ENCODE data around the gene RSPH3. TPM values are rescaled to one million over a fixed set of nuclear protein-coding genes. Genes with fewer than 3 reads are reported as not detected.
A peak's percentile ranks its signal among the peaks of the same experiment; 100 is the strongest.
"Not testable (repeated sequence)": the region's sequence is repeated elsewhere in the genome, so short reads cannot be mapped to it uniquely, and the experiment has no call there.

RSPH3 gene
- total RNA-seq, 1 donor, result 6.4 TPM

GRCh38 chr6:158996856-158997255 is 3.1 kb downstream of the RSPH3 start:
- DNase-seq (ENCODE audit: low read depth), result no peak
- no peak for TF ChIP-seq CTCF (IDR thresholded peaks at IDR 0.05; ENCODE audit: insufficient read depth, low read length)
- H3K4me3 ChIP-seq (ENCODE audit: low read depth, low read length), result no peak overlapping the region

GRCh38 chr6:158993639-158994038 is 6.4 kb downstream of the RSPH3 start:
- no peak for DNase-seq (ENCODE audit: low read depth)
- no peak overlapping the region for H3K4me3 ChIP-seq (ENCODE audit: low read depth, low read length)
- no peak for TF ChIP-seq CTCF (IDR thresholded peaks at IDR 0.05; ENCODE audit: insufficient read depth, low read length)

- DNase-seq (ENCODE audit: low read depth), result no peak
- no peak overlapping the region for H3K4me3 ChIP-seq (ENCODE audit: low read depth, low read length)
- TF ChIP-seq CTCF (IDR thresholded peaks at IDR 0.05; ENCODE audit: insufficient read depth, low read length), result no peak
Measured at GRCh38 chr6:158991017-158991723, 8.8 kb downstream of the RSPH3 start.

- not testable (repeated sequence) for H3K4me3 ChIP-seq (ENCODE audit: low read depth, low read length); DNase-seq (ENCODE audit: low read depth)
Measured at GRCh38 chr6:158989711-158990110, 10.3 kb downstream of the RSPH3 start.

GRCh38 chr6:158988477-158988876 is 11.5 kb downstream of the RSPH3 start:
- H3K4me3 ChIP-seq (ENCODE audit: low read depth, low read length), result no peak overlapping the region
- DNase-seq (ENCODE audit: low read depth), result no peak
- TF ChIP-seq CTCF (IDR thresholded peaks at IDR 0.05; ENCODE audit: insufficient read depth, low read length), result no peak

GRCh38 chr6:158987657-158988056 is 12.3 kb downstream of the RSPH3 start:
- TF ChIP-seq CTCF (IDR thresholded peaks at IDR 0.05; ENCODE audit: insufficient read depth, low read length), result no peak
- no peak for DNase-seq (ENCODE audit: low read depth)
- H3K4me3 ChIP-seq (ENCODE audit: low read depth, low read length), result no peak overlapping the region

- DNase-seq (ENCODE audit: low read depth), result peak; percentile 42
- H3K4me3 ChIP-seq (ENCODE audit: low read depth, low read length), result no peak overlapping the region
- no peak for TF ChIP-seq CTCF (IDR thresholded peaks at IDR 0.05; ENCODE audit: insufficient read depth, low read length)
Measured at GRCh38 chr6:158978757-158979156, 21.2 kb downstream of the RSPH3 start.

Data from fibroblast of the aortic adventitia (primary cell).